GM12875 (cell line): ENCODE data around the gene FBXO9.

Experiments
- H3K4me3 ChIP-seq: one replicate; pipeline ENCODE4 v1.5.1; 2011; ENCODE audit warnings: low read depth, low read length, control low read depth
- CTCF ChIP-seq: IDR thresholded peaks from 2 replicates; pipeline ENCODE4 v1.5.1; 2011; ENCODE audit warnings: low read depth, mild to moderate bottlenecking, control low read depth, inconsistent platforms, low read length, moderate library complexity, borderline replicate concordance; ENCODE audit not compliant: insufficient read depth

Gene FBXO9

GRCh38 chr6:53035549-53036213 is 29.5 kb upstream of the FBXO9 start:
- no peak for TF ChIP-seq CTCF
- no peak overlapping the region for H3K4me3 ChIP-seq

- H3K4me3 ChIP-seq, result no peak overlapping the region
- no peak for TF ChIP-seq CTCF
Measured at GRCh38 chr6:53038141-53038540, 27.1 kb upstream of the FBXO9 start.

DNA sequence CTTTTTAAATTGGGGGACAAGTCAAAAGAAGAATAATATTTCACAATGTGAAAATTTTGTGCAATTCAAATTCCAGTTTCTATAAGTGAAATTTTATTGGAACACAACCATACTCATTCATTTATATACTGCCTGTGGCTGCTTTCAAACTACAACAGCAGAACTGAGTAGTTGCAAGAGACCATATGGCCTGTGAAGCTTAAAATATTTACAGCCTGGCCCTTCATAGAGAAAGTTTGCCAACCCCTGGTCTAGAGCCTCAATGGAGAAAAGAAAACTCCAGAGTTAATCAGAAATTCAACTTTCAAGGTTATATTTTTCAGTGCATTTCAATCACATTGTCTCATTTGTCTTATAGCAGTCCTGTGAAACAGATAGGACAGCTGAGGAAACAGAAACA is 26.6 kb upstream of the FBXO9 start:
- H3K4me3 ChIP-seq, result no peak overlapping the region
- TF ChIP-seq CTCF, result no peak

DNA sequence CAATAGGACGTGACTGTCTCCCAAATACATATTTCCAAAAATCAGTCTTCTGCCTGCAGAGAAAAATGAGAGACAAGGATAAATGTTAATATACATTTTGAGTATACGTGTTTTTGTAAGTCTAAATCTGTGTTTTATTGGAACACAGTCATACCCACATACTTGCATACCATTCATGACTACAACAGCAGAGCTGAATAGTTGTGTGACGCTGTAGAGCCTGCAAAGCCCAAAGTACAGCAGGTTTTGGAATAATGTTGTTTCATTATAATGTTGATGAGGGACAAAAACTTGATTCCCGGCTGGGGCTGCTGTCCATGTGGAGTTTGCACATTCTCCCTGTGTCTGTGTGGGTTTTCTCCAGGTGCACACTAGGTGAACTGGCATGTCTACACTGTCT is 23.8 kb upstream of the FBXO9 start:
- no peak for TF ChIP-seq CTCF
- no peak overlapping the region for H3K4me3 ChIP-seq

DNA sequence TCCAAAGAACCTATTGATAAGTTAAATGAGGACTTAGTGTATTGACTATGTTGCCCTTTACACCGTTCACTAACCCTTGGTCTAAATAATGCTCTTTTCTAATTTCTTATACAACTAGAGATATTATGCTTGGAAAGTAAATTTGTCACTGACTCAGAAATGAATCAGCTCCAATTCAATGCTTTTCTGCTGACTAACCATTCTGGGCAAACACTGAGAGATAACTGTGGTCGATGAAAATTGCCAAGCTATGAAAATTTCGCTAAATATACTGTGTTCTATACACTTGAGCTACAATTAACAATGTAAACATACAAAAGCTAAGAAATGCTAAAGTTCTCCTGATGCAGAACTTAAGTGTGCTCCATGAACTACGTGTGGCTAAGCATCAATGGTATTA is 23.1 kb upstream of the FBXO9 start:
- TF ChIP-seq CTCF, result no peak
- H3K4me3 ChIP-seq, result no peak overlapping the region

DNA sequence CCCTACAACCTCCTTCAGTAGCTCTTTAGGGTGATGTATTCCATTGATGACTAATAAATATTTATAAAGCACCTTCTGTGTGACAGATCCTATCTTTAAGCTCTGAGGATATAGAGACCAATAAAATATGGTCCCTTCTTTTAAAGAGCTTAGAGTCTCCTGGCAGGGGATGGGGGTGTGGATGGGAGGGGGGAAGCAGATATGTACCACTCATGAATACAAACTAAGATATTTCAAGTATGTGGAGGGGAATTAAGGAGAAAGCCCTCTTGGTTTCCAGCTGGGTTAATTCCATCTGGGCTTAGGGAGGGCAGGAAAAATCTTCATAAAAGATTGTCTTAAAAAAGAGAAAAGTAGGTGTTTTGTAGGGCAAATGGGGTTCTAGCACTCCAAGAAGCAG is 21.6 kb upstream of the FBXO9 start:
- no peak overlapping the region for H3K4me3 ChIP-seq
- no peak for TF ChIP-seq CTCF

DNA sequence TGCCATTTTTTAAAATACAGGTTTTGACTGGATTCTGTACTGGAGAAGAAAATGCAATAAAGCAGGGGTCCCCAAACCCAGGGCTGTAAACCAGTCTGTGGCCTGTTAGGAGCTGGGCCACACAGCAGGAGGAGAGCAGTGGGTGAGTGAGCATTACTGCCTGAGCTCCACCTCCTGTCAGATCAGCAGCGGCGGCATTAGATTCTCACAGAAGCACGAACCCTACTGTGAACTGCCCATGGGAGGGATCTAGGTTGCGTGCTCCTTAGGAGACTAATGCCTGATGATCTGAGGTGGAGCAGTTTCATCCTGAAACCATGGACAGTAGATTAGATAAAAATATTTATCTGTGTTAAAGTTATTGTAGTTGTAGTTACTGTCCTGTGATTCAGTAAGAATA is 21.1 kb upstream of the FBXO9 start:
- H3K4me3 ChIP-seq, result no peak overlapping the region
- no peak for TF ChIP-seq CTCF
